Measurements from ENCODE around the gene HOXA10.

HOXA10 gene

DNA sequence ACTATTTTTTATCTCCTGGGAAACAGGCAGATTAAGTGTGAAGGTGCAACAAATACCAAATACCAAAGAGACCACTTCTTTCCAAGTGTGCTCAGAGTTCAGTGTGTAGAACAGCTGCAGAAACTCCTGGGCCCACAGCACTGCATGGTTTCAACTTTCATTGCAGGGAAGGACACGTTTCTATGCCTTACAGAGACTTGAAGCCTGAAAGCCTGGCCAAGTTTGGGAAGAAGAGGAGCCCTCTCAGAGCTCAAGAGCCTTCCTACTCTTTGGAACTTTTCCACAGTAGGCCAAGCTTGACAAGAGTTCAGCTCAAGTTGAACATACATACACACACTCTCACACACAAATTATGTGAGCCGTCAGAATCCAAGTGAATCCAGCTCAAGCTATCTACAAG, 46.1 kb downstream of the HOXA10 start:
- no peak for DNase-seq

DNA sequence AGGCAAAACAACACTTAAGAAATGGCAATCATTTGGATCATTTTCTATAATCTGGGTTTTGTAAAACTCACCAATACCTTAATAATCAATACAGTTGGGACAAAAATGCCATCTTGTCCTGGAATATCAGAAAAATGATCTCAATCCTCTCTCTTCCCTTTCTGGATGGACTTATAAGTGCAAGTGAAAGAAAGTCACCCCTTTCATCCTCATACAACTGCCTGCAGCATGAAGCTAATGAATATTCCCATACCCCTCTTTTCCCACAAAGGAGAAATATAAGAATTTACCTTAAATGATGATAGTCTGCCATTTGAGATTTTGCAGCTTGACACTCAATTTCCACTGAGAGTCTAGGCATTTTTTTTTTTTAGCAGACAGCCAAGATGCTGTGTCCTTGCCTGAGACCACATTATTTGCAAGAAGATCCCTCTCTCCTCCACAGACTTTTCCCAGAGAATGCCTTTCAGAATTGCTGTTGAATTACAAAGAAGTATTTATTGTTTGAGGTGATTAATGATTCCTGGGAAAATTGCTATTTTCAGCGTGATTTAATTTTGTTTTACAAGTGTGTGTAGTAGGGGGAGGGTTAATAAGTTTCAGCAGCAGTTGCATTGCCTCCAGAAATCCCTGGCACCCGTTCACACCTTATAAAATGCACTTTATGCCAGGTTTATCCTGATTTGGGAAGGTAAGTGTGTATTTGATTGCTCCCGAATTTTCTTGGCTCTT, 47.4 kb downstream of the HOXA10 start:
- no peak for DNase-seq

DNA sequence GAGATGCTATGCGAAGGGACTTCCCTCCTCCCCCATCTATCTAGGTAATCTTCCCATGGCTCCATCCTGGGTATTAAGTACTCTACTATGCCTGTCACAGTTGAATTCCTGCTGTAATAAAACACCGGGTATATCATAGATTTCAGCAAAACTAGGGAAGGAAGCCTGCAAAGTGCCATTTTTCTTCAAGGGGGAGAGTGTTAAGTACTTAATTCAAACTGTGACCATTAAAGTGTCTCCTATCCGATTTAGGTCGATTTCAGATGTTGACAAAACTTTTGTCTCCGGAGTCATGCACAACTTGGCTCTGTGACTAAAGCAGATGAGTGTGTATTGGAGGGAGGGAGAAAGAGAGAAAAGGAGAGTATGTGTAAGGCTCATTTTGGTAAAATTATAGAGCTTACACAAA, 48.1 kb downstream of the HOXA10 start:
- DNase-seq: no peak

DNA sequence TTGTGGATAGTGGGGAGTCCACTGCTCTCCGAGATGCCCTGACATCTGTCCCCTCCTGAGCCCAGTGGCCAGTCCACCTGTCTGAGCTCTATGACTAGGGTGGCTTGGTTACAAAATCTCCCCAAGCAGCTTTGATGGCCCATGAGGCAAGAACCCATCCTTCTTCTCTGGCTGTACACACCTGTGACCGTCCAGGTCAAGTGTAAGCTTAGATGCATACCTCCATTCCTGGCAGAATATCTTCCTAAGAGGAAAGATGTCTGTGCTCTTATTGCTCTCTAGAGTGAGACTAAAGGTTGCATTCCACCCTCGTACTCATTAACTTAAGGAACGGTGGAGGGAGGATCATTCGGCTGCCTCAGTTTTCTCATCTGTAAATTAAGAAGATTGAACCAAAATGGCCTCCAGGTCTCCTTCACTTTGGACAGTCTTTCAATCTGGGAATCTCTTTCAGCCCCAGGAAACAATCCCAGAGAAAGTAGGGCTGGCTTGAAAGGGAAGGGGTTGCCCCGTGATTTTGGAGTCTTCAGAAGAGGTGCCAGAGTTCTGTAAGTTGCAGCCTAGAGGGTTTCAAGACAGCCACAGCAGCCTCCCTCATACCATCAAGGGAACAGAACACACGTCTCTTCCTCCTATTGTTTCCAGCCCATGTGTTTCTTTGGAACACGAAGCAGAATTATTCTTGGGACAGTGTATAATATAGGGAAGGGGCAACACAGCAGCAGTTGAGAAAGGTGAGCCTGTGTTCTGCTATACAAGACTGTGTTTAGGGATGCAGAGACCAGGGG, 49.0 kb downstream of the HOXA10 start:
- DNase-seq: no peak

DNA sequence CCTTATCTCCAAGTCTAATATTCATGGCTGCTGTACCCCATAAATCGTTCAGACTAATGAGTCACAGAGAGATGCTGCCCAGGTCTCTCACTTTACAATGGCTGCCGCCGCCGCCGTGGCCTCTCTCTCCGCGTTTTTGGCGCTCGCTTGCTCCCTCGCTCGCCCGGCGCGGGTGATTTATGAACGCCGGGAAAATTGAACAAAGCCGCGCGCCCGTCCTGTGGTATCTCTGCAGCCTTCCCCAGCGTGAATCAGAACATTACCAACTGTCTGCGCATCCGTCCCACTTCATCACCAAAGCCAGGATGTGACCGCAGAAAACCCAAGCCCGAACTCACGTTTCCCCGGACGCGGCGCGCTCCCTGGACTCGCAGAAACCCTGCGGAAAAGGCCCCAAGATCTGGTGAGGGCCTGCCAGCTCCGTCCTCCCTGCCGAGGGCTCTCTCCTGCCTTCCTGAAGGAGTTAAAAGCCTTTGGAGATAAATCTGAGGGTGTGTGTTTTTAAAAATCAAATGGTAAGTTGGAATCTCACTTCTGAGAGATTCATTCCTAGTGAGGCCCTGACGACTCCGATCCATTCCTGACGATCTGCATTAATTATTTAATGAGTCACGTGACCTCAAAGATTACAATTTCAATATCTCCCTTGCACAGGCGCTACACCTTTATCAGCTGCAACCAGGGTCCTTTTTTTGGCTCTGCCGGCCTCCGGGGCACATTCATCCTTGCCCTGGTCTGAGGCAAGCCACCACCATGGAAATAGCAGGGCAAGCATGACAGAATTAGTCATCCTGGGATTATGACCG, 49.8 kb downstream of the HOXA10 start:
- no peak for DNase-seq

DNA sequence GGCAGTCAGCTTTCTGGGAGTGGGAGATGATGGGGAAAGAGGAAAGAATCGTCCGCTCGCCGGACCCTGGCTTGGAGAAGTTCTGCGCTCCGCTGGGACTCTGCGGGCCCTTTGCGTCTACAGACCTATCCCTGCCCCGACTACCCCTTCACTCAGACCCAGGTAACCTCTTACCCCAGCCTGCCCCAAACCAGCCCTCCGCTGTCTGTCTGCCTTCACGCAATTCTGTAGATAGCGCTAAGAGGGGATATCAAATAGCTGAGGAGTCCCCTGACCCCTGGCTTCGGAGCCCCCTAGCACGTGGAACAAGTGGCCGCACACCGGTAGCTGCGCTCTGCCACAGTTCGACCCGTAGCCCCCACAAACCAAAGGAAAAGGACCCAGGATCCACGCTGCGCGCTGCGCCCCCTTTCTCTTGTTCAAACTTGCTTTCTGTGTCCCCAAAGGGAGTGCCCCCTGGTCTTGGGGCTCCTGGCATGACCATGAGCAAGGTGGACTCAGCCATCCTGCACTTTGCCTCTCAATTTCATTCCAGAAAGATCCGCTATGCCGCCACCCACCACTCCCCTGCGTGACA, 50.6 kb downstream of the HOXA10 start:
- DNase-seq: no peak

DNA sequence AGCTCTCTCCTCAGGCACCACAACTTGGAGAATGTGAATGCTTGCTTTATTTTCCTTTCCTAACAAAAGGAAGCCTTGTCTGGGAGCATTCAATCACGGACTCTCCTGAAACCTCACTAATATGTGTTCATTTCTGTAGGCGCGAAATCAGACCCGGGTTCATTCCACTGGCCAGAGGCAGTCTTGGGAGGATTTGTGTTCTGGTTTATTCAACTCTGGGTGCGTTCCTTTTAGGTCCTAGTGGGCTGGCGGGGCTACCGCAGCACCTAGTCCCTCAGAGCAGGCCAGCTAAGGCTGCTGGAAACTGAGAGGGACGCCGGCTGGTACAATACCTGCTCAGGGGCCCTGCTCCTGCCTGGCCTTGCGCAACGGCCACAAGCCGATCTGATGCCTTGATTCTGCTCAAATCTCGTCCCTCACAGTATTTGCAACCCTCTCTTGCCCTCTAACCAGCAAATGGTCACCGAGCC, 51.1 kb downstream of the HOXA10 start:
- DNase-seq: peak; percentile 54

DNA sequence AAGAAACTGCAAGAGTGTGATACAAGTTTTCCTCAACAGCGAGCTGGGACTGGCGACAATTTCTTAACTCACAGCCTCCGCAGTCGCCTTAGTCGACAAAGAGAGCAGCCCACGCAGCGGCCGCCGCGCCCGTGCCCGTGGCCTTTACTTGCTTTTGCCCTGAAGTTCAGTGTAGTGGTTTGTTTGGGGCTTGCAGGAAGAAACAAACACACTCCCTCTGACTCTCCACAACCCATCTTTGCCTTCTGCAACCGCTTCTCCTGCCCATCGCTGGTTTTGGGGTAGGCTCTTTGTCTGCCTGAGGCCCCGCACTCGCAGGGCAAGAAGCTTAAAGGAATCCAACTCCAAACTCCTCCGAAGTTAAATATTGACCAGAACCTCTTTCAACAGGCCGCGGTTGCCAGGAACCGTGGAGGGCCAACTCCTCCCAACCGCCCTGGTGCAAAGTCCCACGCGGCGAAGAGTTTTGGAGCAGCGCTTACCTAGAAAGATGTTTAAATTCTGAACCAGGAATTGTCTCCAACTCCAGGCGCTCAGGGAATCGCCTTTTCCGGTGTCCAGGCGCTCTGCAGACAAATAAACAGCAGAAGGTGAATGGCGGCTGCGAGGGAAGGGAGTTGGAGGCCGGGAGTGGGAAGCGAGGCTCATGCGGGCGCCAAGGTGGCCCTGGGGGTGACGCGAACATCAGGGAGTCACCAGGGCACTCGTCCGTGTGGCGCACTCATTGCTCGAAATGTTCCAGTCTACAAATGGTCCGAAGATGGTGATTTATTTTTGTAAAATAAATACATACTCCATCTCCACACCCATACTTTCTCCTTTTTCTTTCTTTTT, 51.8 kb downstream of the HOXA10 start:
- DNase-seq: peak; percentile 75

DNA sequence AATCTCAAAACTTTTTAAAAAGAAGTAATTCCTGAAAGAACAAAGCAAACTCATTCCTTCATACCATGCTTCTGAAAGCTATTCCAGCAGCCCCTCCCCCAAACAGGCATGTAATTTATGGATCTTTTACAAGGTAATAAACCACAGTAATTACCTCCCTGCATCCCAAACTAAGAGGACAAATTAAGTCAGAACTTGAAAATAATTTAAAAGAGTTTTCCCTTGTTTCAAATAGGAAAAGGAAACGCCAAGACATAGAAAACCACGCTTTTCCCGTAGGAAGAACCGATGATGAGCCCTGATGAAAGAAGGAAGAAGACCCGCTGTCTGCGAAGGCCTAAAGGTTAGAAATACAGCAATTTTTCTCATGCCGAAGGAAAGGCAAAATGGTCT, 52.4 kb downstream of the HOXA10 start:
- DNase-seq: no peak
